IPS DF 4.7 (cell line): Measurements from ENCODE around the gene TIGAR.

Experiments
- DNase-seq: peaks from one replicate; pipeline ENCODE4 v3.0.0-alpha.2; 2013; ENCODE audit warnings: low spot score; ENCODE audit errors: extremely low read depth

Gene TIGAR

DNA sequence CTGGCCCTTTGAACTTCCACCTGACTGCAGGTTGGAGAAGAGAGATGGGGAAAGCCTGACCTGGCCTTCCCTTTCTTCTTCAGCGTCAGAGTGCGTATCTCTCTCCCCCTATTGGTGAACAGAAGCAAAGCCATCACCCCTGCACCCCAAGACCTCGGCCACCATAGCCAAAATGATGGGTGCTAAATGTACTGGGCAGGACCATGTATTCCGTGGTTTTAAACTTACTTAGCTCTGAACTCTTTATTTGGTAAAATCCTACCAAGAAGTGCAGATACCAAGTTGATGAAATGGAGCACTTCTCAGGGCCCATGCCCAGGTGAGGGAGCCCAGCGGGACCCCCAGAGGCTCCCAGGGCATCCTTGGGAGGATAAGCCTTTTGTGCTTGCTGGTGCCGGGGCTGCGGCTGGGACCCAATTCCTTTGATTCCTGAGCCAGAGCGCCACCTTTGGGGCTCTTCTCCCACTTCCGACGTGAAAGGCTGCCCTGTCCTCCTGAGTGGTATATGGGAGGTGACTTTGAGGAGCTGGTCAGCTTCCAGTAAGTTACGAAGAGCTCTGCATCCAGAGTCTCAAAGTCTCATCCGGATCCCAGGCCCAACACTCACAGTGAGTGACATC is 38.0 kb upstream of the TIGAR start:
- no peak for DNase-seq

DNA sequence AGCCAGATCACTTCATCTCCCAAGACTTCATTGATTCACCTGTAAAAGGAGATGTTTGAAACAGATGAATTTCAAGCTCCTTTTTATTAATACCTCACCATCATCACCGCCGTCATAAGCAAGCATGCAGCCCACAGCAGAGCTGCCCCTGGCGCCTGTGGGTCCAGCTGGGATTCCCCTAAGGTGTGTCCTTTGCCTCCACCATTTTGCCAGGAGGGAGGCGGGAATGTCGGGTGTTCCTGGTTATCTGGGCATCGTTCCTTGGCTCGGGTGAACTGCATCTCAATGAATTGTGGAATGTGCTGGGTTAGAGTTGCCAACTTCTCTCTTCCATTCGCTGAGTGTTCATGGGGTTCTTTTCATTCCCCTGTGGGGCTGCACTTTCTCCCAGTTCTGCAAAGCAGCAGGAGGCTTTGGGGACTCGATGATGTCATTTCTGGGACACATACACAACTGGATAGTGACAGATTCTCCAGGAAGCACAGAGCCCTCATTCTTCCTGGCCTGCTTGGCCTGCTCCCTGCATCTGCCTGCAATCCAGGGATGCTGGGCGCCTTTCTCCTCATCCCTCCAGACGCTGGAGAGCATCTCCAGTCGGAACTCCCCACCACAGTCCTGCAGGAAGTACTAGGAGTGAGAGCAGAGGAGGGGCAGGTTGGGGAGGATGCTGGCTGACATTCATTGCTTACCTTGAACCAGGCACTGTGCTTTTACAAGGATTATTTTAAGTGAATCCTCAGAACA is 37.3 kb upstream of the TIGAR start:
- DNase-seq, result no peak

DNA sequence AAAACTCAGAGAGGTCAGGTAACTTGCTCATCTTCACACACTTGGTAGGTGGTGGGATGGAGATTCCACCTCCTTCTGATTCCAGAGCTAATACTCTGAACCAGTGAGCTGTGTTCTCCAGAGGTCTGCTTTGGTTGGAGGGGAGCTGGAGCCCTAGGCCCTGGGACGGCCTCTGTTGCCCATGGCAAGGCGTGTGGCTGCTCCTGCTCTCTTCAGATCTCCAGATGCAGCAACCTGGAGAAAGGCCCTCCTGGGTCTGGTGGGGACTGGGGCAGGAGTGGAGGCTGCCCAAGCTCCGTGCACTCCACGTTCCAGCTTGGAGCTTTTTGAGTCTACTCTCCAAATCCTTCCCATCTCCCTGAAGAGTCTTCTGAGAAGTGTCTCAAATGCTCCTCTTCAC is 36.7 kb upstream of the TIGAR start:
- no peak for DNase-seq

GRCh38 chr12:4285070-4285469 is 35.9 kb upstream of the TIGAR start:
- DNase-seq, result no peak

GRCh38 chr12:4286228-4286627 is 34.8 kb upstream of the TIGAR start:
- no peak for DNase-seq

DNA sequence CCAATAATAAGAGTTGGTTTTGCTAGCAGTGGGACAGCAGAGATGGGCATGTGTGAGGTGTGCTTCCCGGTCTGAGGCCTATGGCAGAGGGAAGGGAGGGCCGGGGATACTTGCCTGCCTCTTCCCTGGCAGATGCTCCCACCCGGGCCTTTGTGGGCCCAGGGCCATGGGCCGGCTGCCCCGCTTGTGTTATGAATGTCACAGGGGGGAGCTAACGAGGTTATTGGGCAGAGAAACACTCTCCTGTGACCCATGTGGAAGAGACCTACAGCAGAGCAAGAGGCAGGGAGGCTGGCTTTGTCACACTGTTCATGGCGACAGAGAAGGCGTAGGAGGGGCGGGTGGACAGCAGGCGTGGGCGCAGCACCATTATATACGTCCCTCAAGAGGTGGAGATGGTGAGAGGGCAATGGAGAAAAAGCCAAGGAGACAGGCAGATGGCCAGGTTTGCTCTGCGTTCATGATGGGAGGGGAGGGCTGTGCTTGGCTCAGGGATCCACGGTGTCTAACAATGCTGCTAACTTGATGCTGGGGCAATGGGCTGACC is 34.2 kb upstream of the TIGAR start:
- no peak for DNase-seq

- DNase-seq, result no peak
Observed at GRCh38 chr12:4287325-4288211, 33.4 kb upstream of the TIGAR start.

- DNase-seq, result no peak
Observed at GRCh38 chr12:4288296-4289131, 32.5 kb upstream of the TIGAR start.

GRCh38 chr12:4289231-4289878 is 31.7 kb upstream of the TIGAR start:
- no peak for DNase-seq

DNA sequence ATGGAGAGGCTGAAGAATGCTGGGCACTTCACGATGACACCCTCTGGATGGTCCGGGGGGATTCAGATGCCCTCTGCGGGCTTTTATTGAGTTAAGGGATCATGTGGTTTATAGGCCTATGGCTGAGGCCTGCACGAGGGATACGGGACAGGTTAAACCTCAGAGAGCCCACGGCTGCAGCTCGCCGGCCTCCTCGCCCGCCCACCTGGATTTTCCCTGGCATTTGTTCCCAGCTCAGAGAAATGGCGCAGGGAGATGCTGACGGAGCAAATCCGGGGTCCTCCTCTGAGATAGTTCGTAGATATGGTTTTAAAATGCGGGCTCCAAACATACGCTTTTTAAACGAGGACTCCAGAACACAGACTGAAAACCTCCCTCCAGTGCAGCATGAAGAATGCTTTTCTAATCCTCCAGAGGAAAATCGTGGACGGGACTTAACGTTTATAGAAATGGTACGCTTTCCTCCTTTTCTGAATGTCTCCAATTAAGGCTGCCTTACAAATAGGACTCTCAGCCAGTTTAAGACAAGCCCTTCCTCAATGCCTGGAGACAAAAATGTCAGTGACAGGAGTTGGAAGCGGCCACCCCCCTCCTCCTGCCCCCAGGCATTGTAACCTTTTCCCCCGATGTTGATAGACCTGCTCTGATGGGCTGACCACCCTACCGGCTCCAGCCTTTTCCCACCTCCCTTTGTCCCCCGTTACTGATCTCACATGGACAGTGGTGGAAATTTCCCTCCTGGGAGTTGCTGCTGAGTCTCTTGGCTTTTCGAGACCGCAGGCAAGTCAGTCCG is 30.8 kb upstream of the TIGAR start:
- DNase-seq, result no peak

DNA sequence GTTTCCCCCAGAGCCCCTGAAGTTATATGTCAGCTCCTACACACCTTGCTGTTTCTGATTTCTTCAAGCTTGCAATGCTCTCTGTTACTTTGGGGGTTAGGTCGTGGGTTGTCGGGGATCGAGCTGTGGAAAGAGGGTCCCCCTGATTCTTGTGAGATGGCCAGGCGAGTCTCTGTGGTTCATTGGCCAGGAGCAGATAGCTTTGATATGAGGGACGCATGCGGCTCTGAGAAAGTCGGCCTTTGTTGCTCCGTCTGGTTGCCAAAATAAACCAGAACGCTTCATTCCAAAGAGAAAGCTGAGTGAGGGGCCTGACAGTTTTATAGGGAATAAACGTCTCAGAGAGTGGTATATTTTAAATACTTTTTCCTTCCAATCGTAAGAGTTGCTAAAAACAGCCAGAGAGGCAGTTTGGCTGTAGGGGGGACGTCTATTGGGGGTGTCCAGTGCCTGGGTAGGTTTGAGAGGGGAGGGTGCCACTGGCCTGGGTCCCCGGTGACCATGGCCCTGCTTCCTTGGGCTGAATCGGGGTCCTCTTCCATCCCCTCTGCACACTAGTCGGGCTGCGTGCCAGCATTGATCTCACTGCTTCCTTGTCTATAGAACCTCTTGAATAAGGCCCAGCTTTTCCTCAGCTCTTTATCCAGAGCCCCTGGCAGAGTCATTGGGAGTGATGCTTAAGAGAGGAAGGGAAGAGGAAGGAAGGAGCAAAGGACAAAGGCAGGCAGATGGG is 28.5 kb upstream of the TIGAR start:
- DNase-seq, result no peak

- no peak for DNase-seq
Observed at GRCh38 chr12:4293299-4293965, 27.6 kb upstream of the TIGAR start.

- no peak for DNase-seq
Observed at GRCh38 chr12:4293966-4294505, 27.0 kb upstream of the TIGAR start.

- DNase-seq, result no peak
Observed at GRCh38 chr12:4296751-4297150, 24.3 kb upstream of the TIGAR start.

DNA sequence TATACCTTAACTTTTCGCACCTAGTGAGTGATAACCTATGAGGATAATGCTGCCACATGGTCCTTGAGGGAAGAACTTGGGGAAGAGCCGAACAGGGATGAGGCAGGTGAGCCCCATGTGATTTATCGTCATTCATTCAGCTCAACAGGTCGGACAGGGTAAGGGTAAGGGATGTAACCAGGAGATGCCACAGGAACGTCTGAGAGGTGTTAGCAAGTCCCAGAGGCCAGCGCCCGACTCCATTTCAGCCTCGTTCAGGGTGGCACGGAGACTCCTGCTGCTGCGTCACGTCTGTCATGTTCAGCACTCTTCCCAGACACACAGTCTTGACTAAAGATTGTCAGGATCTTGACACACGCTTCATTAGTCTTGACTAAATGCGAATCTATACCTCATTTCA is 23.4 kb upstream of the TIGAR start:
- DNase-seq, result no peak

DNA sequence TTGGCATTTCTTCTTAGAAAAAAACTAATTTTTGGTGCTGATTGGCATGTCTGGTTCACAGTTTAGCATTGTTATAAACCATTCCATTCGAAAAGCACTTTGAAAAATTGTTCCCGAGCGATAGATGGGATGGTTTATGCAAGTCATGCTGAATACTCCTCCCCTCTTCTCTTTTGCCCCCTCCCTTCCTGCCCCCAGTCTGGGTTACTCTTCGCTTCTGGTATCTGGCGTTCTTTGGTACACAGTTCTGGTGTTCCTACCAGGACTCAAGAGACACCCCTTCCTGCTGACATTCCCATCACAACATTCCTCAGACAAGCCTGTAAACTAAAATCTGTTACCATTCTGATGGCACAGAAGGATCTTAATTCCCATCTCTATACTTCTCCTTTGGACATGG is 20.1 kb upstream of the TIGAR start:
- no peak for DNase-seq

- no peak for DNase-seq
Observed at GRCh38 chr12:4301932-4302501, 19.0 kb upstream of the TIGAR start.

- DNase-seq, result no peak
Observed at GRCh38 chr12:4302881-4303280, 18.1 kb upstream of the TIGAR start.
